ENCODE results near the gene CLEC9A. TPM values are rescaled to one million over a fixed set of nuclear protein-coding genes. Genes with fewer than 3 reads are reported as not detected.
"Not testable (repeated sequence)": the region's sequence is repeated elsewhere in the genome, so short reads cannot be mapped to it uniquely, and the experiment has no call there.

CLEC9A gene
- total and polyA plus RNA-seq, 10 of the 15 experiments (the other 5 are each of a cell fraction or from before 2014, with no cell fraction given), result not detected

DNA sequence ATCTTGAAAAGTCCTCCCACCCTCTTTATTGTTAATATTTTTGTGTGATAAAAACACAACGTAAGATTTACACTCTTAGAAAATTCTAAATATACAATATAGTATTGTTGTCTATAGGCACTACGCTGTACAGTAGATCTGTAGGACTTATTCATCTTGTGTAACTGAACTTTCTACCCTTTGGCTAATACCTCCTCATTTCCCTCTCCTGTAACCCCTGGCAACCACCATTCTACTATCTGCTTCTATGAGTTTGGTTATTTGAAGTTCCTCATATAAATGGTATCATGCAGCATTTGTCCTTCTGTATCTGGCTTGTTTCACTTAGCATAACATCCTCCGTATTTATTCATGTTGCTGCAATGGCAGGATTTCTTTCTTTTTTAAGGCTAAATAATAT, 5.2 kb upstream of the CLEC9A start (continued):
- TF ChIP-seq, protein P1, sequence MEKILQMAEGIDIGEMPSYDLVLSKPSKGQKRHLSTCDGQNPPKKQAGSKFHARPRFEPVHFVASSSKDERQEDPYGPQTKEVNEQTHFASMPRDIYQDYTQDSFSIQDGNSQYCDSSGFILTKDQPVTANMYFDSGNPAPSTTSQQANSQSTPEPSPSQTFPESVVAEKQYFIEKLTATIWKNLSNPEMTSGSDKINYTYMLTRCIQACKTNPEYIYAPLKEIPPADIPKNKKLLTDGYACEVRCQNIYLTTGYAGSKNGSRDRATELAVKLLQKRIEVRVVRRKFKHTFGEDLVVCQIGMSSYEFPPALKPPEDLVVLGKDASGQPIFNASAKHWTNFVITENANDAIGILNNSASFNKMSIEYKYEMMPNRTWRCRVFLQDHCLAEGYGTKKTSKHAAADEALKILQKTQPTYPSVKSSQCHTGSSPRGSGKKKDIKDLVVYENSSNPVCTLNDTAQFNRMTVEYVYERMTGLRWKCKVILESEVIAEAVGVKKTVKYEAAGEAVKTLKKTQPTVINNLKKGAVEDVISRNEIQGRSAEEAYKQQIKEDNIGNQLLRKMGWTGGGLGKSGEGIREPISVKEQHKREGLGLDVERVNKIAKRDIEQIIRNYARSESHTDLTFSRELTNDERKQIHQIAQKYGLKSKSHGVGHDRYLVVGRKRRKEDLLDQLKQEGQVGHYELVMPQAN (conservative IDR thresholded peaks at IDR 0.05), result no peak
- TF ChIP-seq NFYA (IDR thresholded peaks at IDR 0.05; ENCODE audit: borderline replicate concordance, low read depth, low read length) (no peak), KAT2A (conservative IDR thresholded peaks at IDR 0.05; ENCODE audit: control insufficient read depth, low read depth, low read length) (no peak)

DNA sequence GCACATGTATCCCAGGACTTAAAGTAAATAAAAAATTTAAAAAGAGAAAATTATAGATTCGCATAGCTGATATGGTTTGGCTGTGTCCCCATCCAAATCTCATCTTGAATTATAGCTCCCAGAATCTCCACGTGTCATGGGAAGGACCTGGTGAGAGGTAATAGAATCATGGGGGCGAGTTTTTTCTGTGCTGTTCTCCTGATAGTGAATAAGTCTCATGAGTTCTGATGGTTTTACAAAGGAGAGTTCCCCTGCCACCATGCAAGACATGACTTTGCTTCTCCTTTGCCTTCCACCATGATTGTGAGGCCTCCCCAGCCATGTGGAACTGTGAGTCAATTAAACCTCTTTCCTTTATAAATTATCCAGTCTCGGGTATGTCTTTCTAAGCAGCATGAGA, 3.8 kb upstream of the CLEC9A start:
- POLR2A ChIA-PET; H3K9me3 ChIP-seq (replicated peaks; ENCODE audit: control insufficient read depth, insufficient read depth, low read length); BruUV-seq (replicated peaks); H3K36me3 ChIP-seq (ENCODE audit: control insufficient read depth in 2 of 2, insufficient read depth in 2 of 2, low read length in 1 of 2); in situ Hi-C loops (cut with MboI); FAIRE-seq; DNase-seq (ENCODE audit: low read depth, low spot score); ATAC-seq; H3K4me2 ChIP-seq (ENCODE audit: control insufficient read depth, insufficient read depth); H2AFZ ChIP-seq (ENCODE audit: control insufficient read depth, low read depth, low read length); H3K27me3 ChIP-seq (replicated peaks in 1 of 2; ENCODE audit: control insufficient read depth in 2 of 2, insufficient read depth in 2 of 2, low read length in 1 of 2); CTCF ChIA-PET; H3K4me1 ChIP-seq (ENCODE audit: control insufficient read depth, insufficient read depth, low read length); H3K79me2 ChIP-seq (ENCODE audit: control insufficient read depth, insufficient read depth, low read length); H3K4me3 ChIP-seq; intact Hi-C loops (cut with micrococcal nuclease; ENCODE audit: unreplicated experiment); H4K20me1 ChIP-seq (ENCODE audit: control insufficient read depth, insufficient read depth); H3K27ac ChIP-seq (ENCODE audit: control insufficient read depth, insufficient read depth); H3K9ac ChIP-seq (ENCODE audit: control insufficient read depth, insufficient read depth, low read length): not testable (repeated sequence)
- 29% methylated on average over 4 of the region's 4 CpGs for WGBS (ENCODE audit: insufficient coverage, insufficient replicate concordance, low lambda C conversion rate, missing lambda C conversion rate)
- SMC1A ChIA-PET (ENCODE audit: uncharacterized antibody, unreplicated experiment), result interaction anchor here (0.5 to 1.6 kb wide), 2 partner anchors 9 to 72 kb away, joined by 3 to 5 read pairs; no protein-coding TSS in a partner anchor
- RAD21 ChIA-PET (ENCODE audit: unreplicated experiment), result interaction anchor here (0.6 kb wide), 1 partner anchor 1005 kb away, joined by 4 read pairs; no protein-coding TSS in a partner anchor

DNA sequence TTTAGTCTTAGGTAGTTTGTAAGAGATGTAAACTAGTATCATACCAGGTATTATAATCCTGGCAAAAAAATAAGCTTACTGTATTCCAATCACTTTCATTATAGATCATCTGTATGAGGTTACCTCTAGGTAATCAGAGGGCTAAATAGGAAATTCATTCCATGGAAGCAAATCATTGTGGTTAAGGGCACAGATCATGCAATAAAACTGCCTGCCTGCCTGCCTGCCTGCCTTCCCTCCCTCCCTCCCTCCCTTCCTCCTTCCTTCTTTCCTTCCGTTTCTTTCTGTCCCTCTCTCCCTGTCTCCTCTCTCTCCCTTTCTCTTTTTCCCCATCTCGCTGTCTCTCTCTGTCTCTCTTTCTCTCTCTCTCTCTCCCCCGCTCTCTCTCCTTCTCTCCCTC, 3.2 kb upstream of the CLEC9A start:
- Histone ChIP-seq H4K20me1 (ENCODE audit: control insufficient read depth, insufficient read depth) (no peaks in the 10 kb centered on the region), H3K36me3 (ENCODE audit: control insufficient read depth in 2 of 2, insufficient read depth in 2 of 2, low read length in 1 of 2) (no peaks in the 10 kb centered on the region), H2AFZ (ENCODE audit: control insufficient read depth, low read depth, low read length) (no peak overlapping the region), H3K27me3 (replicated peaks in 1 of 2; ENCODE audit: control insufficient read depth in 2 of 2, insufficient read depth in 2 of 2, low read length in 1 of 2) (no peaks in the 10 kb centered on the region), H3K9me3 (replicated peaks; ENCODE audit: control insufficient read depth, insufficient read depth, low read length) (no peaks in the 10 kb centered on the region), H3K4me2 (ENCODE audit: control insufficient read depth, insufficient read depth) (no peak overlapping the region), H3K9ac (ENCODE audit: control insufficient read depth, insufficient read depth, low read length) (no peak overlapping the region), H3K4me3 (no peak overlapping the region), H3K79me2 (ENCODE audit: control insufficient read depth, insufficient read depth, low read length) (no peaks in the 10 kb centered on the region), H3K4me1 (ENCODE audit: control insufficient read depth, insufficient read depth, low read length) (no peaks in the 10 kb centered on the region), H3K27ac (ENCODE audit: control insufficient read depth, insufficient read depth) (no peak overlapping the region)
- DNase-seq (ENCODE audit: low read depth, low spot score), result no peak
- FAIRE-seq, result no peak
- intact Hi-C loops (cut with micrococcal nuclease; ENCODE audit: unreplicated experiment) (no loop called here), in situ Hi-C loops (cut with MboI) (no loop called here)
- ATAC-seq, result no peak
- no TSS peak for BruUV-seq (replicated peaks)
- ChIA-PET RAD21 (ENCODE audit: unreplicated experiment) (no interaction called here), CTCF (no interaction called here), POLR2A (no interaction called here), SMC1A (ENCODE audit: uncharacterized antibody, unreplicated experiment) (interaction anchor here (0.5 to 1.6 kb wide), 2 partner anchors 9 to 73 kb away, joined by 3 to 5 read pairs; no protein-coding TSS in a partner anchor)
- WGBS (ENCODE audit: insufficient coverage, insufficient replicate concordance, low lambda C conversion rate, missing lambda C conversion rate), result 88% methylated on average over 1 of the region's 3 CpGs
- TF ChIP-seq NFIC (IDR thresholded peaks at IDR 0.05; ENCODE audit: low read depth, low read length) (no peak), DPF2 (IDR thresholded peaks at IDR 0.05) (no peak), LARP7 (IDR thresholded peaks at IDR 0.05) (no peak), SMAD1 (IDR thresholded peaks at IDR 0.05; ENCODE audit: low read depth, partially characterized antibody) (no peak), TCF12 (IDR thresholded peaks at IDR 0.05; ENCODE audit: low read depth, low read length) (no peak), YBX1 (IDR thresholded peaks at IDR 0.05) (no peak), TAF1 (IDR thresholded peaks at IDR 0.05; ENCODE audit: borderline replicate concordance, low read depth, low read length) (no peak), CHD1 (IDR thresholded peaks at IDR 0.05; ENCODE audit: low read depth, low read length) (no peak), SPI1 (IDR thresholded peaks at IDR 0.05; ENCODE audit: borderline replicate concordance, insufficient read depth, low read depth, low read length) (no peak), ZNF207 (IDR thresholded peaks at IDR 0.05; ENCODE audit: borderline replicate concordance) (no peak), RCOR1 (conservative IDR thresholded peaks at IDR 0.05; ENCODE audit: low read depth, low read length) (no peak), ZBED1 (IDR thresholded peaks at IDR 0.05; ENCODE audit: borderline replicate concordance) (no peak)
- TF ChIP-seq, protein P2, sequence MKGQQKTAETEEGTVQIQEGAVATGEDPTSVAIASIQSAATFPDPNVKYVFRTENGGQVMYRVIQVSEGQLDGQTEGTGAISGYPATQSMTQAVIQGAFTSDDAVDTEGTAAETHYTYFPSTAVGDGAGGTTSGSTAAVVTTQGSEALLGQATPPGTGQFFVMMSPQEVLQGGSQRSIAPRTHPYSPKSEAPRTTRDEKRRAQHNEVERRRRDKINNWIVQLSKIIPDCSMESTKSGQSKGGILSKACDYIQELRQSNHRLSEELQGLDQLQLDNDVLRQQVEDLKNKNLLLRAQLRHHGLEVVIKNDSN (IDR thresholded peaks at IDR 0.05; ENCODE audit: borderline replicate concordance, extremely low read length, insufficient read depth, low read depth, low read length), result no peak

All from GM12878 (cell line).